ENCODE data around the gene SCN5A.

Gene SCN5A

GRCh38 chr3:38561746-38562466 lies 87.6 kb downstream of the SCN5A start:
- TF ChIP-seq TAF1 (IDR thresholded peaks at IDR 0.05; ENCODE audit: low read depth) (no peak), EGR1 (IDR thresholded peaks at IDR 0.05) (no peak), TEAD4 (IDR thresholded peaks at IDR 0.05) (no peak), EP300 (IDR thresholded peaks at IDR 0.05; ENCODE audit: borderline replicate concordance) (no peak), REST (IDR thresholded peaks at IDR 0.05; ENCODE audit: low read depth) (no peak), YY1 (IDR thresholded peaks at IDR 0.05; ENCODE audit: low read depth) (no peak), CREB1 (IDR thresholded peaks at IDR 0.05; ENCODE audit: low read depth) (no peak), CEBPB (IDR thresholded peaks at IDR 0.05) (no peak), RAD21 (IDR thresholded peaks at IDR 0.05; ENCODE audit: low read depth) (no peak), ZBTB7A (IDR thresholded peaks at IDR 0.05; ENCODE audit: low read depth) (no peak), MAX (IDR thresholded peaks at IDR 0.05) (no peak), TCF12 (IDR thresholded peaks at IDR 0.05; ENCODE audit: low read depth) (no peak), NFIC (IDR thresholded peaks at IDR 0.05) (no peak), FOXM1 (IDR thresholded peaks at IDR 0.05; ENCODE audit: borderline replicate concordance, low read depth) (no peak), USF1 (IDR thresholded peaks at IDR 0.05) (no peak)

DNA sequence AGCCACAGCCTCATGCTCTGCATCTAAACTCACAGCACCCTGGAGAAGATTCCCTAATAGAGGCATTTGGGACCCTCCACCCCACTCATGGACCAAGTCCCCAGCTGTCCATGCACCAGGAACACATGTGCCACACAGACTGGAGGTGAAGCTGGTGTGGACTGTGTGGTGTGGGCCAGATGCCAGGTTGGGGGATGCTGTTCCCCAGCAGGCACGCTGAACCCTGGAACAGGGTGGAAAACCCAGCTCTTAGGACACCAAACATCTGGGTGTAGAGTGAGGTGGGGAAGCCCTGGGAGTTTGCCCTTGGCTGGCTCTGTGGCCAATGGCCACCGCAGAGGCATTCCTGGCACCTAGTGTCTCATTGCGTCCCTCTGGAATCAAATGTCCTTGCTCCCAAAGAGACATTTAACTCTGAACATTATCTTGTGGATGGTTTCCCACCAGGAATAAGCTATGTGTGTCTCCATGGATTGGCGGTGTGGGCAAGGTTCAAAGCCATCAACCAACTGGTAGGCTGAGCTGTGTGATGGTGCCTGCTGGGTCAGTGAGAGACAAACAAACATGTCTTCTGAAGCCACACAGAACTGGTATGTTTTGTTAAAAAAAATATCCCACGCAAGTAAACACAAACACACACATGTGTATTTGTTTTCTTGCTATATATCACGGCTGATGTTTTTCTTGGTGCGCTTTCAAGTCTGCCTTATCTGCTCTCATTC lies 88.3 kb downstream of the SCN5A start:
- TF ChIP-seq RAD21 (IDR thresholded peaks at IDR 0.05; ENCODE audit: low read depth) = no peak
- no peak for TF ChIP-seq TEAD4 (IDR thresholded peaks at IDR 0.05)
- no peak for TF ChIP-seq TCF12 (IDR thresholded peaks at IDR 0.05; ENCODE audit: low read depth)
- no peak for TF ChIP-seq NFIC (IDR thresholded peaks at IDR 0.05)
- no peak for TF ChIP-seq YY1 (IDR thresholded peaks at IDR 0.05; ENCODE audit: low read depth)
- TF ChIP-seq TAF1 (IDR thresholded peaks at IDR 0.05; ENCODE audit: low read depth) = no peak
- TF ChIP-seq USF1 (IDR thresholded peaks at IDR 0.05) = no peak
- no peak for TF ChIP-seq ZBTB7A (IDR thresholded peaks at IDR 0.05; ENCODE audit: low read depth)
- no peak for TF ChIP-seq CREB1 (IDR thresholded peaks at IDR 0.05; ENCODE audit: low read depth)
- no peak for TF ChIP-seq FOXM1 (IDR thresholded peaks at IDR 0.05; ENCODE audit: borderline replicate concordance, low read depth)
- TF ChIP-seq EGR1 (IDR thresholded peaks at IDR 0.05) = no peak
- TF ChIP-seq REST (IDR thresholded peaks at IDR 0.05; ENCODE audit: low read depth) = no peak
- no peak for TF ChIP-seq EP300 (IDR thresholded peaks at IDR 0.05; ENCODE audit: borderline replicate concordance)
- TF ChIP-seq MAX (IDR thresholded peaks at IDR 0.05) = no peak
- no peak for TF ChIP-seq CEBPB (IDR thresholded peaks at IDR 0.05)

- TF ChIP-seq YY1 (IDR thresholded peaks at IDR 0.05; ENCODE audit: low read depth) (no peak), TAF1 (IDR thresholded peaks at IDR 0.05; ENCODE audit: low read depth) (no peak), TEAD4 (IDR thresholded peaks at IDR 0.05) (no peak), NFIC (IDR thresholded peaks at IDR 0.05) (no peak), RAD21 (IDR thresholded peaks at IDR 0.05; ENCODE audit: low read depth) (no peak), CEBPB (IDR thresholded peaks at IDR 0.05) (no peak), EGR1 (IDR thresholded peaks at IDR 0.05) (no peak), CREB1 (IDR thresholded peaks at IDR 0.05; ENCODE audit: low read depth) (no peak), MAX (IDR thresholded peaks at IDR 0.05) (no peak), REST (IDR thresholded peaks at IDR 0.05; ENCODE audit: low read depth) (no peak), EP300 (IDR thresholded peaks at IDR 0.05; ENCODE audit: borderline replicate concordance) (no peak), USF1 (IDR thresholded peaks at IDR 0.05) (no peak), TCF12 (IDR thresholded peaks at IDR 0.05; ENCODE audit: low read depth) (no peak), ZBTB7A (IDR thresholded peaks at IDR 0.05; ENCODE audit: low read depth) (no peak), FOXM1 (IDR thresholded peaks at IDR 0.05; ENCODE audit: borderline replicate concordance, low read depth) (no peak)
These were observed 89.2 kb downstream of the SCN5A start for GRCh38 chr3:38560284-38560683.

Data from Ishikawa (cell line).